Vagina (tissue), 2 donors: ENCODE data around the gene CHMP4B. TPM values are rescaled to one million over a fixed set of nuclear protein-coding genes. Genes with fewer than 3 reads are reported as not detected.

ENCODE experiments used
- DNase-seq, 2 donors: peaks; one replicate each; pipeline ENCODE4 v3.0.0-alpha.2; 2017; ENCODE audit errors: extremely low spot score in 2 of 2
- H3K27ac ChIP-seq: fragments of 200-600 bp; sonication (generic); one replicate; pipeline ENCODE4 v1.5.1; 2019
- H3K27me3 ChIP-seq: fragments of 200-600 bp; sonication (generic); one replicate; pipeline ENCODE4 v1.5.1; 2019
- H3K36me3 ChIP-seq, 2 donors: fragments of 200-600 bp; sonication (generic); one replicate each; pipeline ENCODE4 v1.5.1; 2017 to 2019
- H3K4me1 ChIP-seq: fragments of 200-600 bp; sonication (generic); one replicate; pipeline ENCODE4 v1.5.1; 2019
- H3K4me3 ChIP-seq, 2 donors: fragments of 200-600 bp; sonication (generic); 1 replicate in 1 of 2; 2 replicates in 1 of 2; pipeline ENCODE4 v1.5.1; 2016 to 2019
- H3K9me3 ChIP-seq: fragments of 200-600 bp; sonication (generic); one replicate; pipeline ENCODE4 v1.5.1; 2019
- CTCF ChIP-seq, 3 experiments: fragments of 450-650 bp in 2 of 3; fragments of 200-600 bp in 1 of 3; sonication (generic) in 1 of 3; IDR thresholded peaks; one replicate each; pipeline ENCODE4 v1.5.1; 2017 to 2019; ENCODE audit warnings: antibody characterized with exemption in 3 of 3, mild to moderate bottlenecking in 2 of 3, moderate library complexity in 2 of 3
- POLR2A ChIP-seq, 2 donors: fragments of 450-650 bp; IDR thresholded peaks; one replicate each; pipeline ENCODE4 v1.6.1; 2017; ENCODE audit warnings: antibody characterized with exemption in 2 of 2, mild to moderate bottlenecking in 2 of 2, moderate library complexity in 2 of 2
- POLR2AphosphoS5 ChIP-seq, 2 donors: sonication (generic); formaldehyde crosslinking; IDR thresholded peaks; one replicate each; pipeline ENCODE4 v1.9.0; 2017; ENCODE audit warnings: antibody characterized with exemption in 2 of 2, mild to moderate bottlenecking in 2 of 2, low read depth in 1 of 2; ENCODE audit not compliant: insufficient read depth in 1 of 2
- intact Hi-C: fragments of 100-400 bp; cut with DNase I; formaldehyde crosslinking; loops from one replicate; pipeline ENCODE4 v1.15.1; 2023
- total RNA-seq: library from RNA; depleted of rRNA; stranded (reverse); fragments of >200 nt; gene quantifications from one replicate; pipeline ENCODE4 v1.2.3, GENCODE V29; 2016

The CHMP4B gene
- total RNA-seq, 1 donor from 2014 or later: 95.5 TPM

- Histone ChIP-seq H3K4me3 (no peak overlapping the region), H3K36me3 (no peaks in the 10 kb centered on the region), H3K27me3 (no peaks in the 10 kb centered on the region), H3K4me1 (peaks cover 89% of the 10 kb centered on the region), H3K9me3 (no peaks in the 10 kb centered on the region), H3K27ac (no peak overlapping the region)
- DNase-seq: no peak
- intact Hi-C loops: no loop called here
- TF ChIP-seq CTCF (IDR thresholded peaks at IDR 0.05) (no peak), POLR2AphosphoS5 (IDR thresholded peaks at IDR 0.05; ENCODE audit: insufficient read depth in 1 of 2, low read depth in 1 of 2) (no peak), POLR2A (IDR thresholded peaks at IDR 0.05) (no peak)
Measured at GRCh38 chr20:33816191-33816590, 5.0 kb downstream of the CHMP4B start.

- no peaks in the 10 kb centered on the region for H3K27me3 ChIP-seq
- intact Hi-C loops: no loop called here
- peaks cover 83% of the 10 kb centered on the region for H3K4me1 ChIP-seq
- no peak overlapping the region for H3K27ac ChIP-seq
- no peak for DNase-seq
- H3K36me3 ChIP-seq: no peaks in the 10 kb centered on the region
- H3K4me3 ChIP-seq: no peak overlapping the region
- TF ChIP-seq CTCF (IDR thresholded peaks at IDR 0.05) (no peak), POLR2AphosphoS5 (IDR thresholded peaks at IDR 0.05; ENCODE audit: insufficient read depth in 1 of 2, low read depth in 1 of 2) (no peak), POLR2A (IDR thresholded peaks at IDR 0.05) (no peak)
- H3K9me3 ChIP-seq: no peaks in the 10 kb centered on the region
Measured at GRCh38 chr20:33817411-33817810, 6.3 kb downstream of the CHMP4B start.

- Histone ChIP-seq H3K27me3 (no peaks in the 10 kb centered on the region), H3K9me3 (no peaks in the 10 kb centered on the region), H3K36me3 (no peaks in the 10 kb centered on the region), H3K4me3 (no peak overlapping the region), H3K27ac (no peak overlapping the region), H3K4me1 (peaks cover 83% of the 10 kb centered on the region)
- DNase-seq: no peak
- no peak for TF ChIP-seq POLR2AphosphoS5 (IDR thresholded peaks at IDR 0.05; ENCODE audit: insufficient read depth in 1 of 2, low read depth in 1 of 2)
- TF ChIP-seq POLR2A (IDR thresholded peaks at IDR 0.05): no peak
- TF ChIP-seq CTCF (IDR thresholded peaks at IDR 0.05): no peak
- intact Hi-C loops: no loop called here
Measured at GRCh38 chr20:33819456-33819855, 8.3 kb downstream of the CHMP4B start.

GRCh38 chr20:33820362-33820761 lies 9.2 kb downstream of the CHMP4B start:
- no peak for TF ChIP-seq CTCF (IDR thresholded peaks at IDR 0.05)
- TF ChIP-seq POLR2AphosphoS5 (IDR thresholded peaks at IDR 0.05; ENCODE audit: insufficient read depth in 1 of 2, low read depth in 1 of 2): no peak
- TF ChIP-seq POLR2A (IDR thresholded peaks at IDR 0.05): no peak
- Histone ChIP-seq H3K9me3 (no peaks in the 10 kb centered on the region), H3K4me3 (no peak overlapping the region), H3K27ac (no peak overlapping the region), H3K36me3 (no peaks in the 10 kb centered on the region), H3K4me1 (peaks cover 83% of the 10 kb centered on the region), H3K27me3 (no peaks in the 10 kb centered on the region)
- intact Hi-C loops: no loop called here
- no peak for DNase-seq

- no peak for DNase-seq
- TF ChIP-seq CTCF (IDR thresholded peaks at IDR 0.05) (no peak), POLR2AphosphoS5 (IDR thresholded peaks at IDR 0.05; ENCODE audit: insufficient read depth in 1 of 2, low read depth in 1 of 2) (no peak), POLR2A (IDR thresholded peaks at IDR 0.05) (no peak)
- Histone ChIP-seq H3K36me3 (no peaks in the 10 kb centered on the region), H3K4me1 (peaks cover 83% of the 10 kb centered on the region), H3K4me3 (no peak overlapping the region), H3K27me3 (no peaks in the 10 kb centered on the region), H3K9me3 (no peaks in the 10 kb centered on the region), H3K27ac (no peak overlapping the region)
- intact Hi-C loops: no loop called here
Measured at GRCh38 chr20:33821270-33821836, 10.2 kb downstream of the CHMP4B start.
